GM23248 (cell line): ENCODE results near the gene PLCB4.

Source experiments
- EZH2 ChIP-seq: fragments of 200-600 bp; sonication (generic); IDR thresholded peaks from 2 replicates; pipeline ENCODE4 v1.6.1; 2018; ENCODE audit warnings: antibody characterized with exemption, mild to moderate bottlenecking; ENCODE audit not compliant: insufficient read depth, poor library complexity, severe bottlenecking
- EZH2phosphoT487 ChIP-seq: fragments of 200-600 bp; sonication (generic); IDR thresholded peaks from 2 replicates; pipeline ENCODE4 v1.6.1; 2018; ENCODE audit warnings: antibody characterized with exemption, moderate library complexity, mild to moderate bottlenecking, low read depth; ENCODE audit not compliant: insufficient read depth

- TF ChIP-seq EZH2 (no peak), EZH2phosphoT487 (no peak)
Observed at GRCh38 chr20:9022376-9022775, 46.5 kb upstream of the PLCB4 start.
